Measurements from ENCODE around the gene GNPAT.

DNA sequence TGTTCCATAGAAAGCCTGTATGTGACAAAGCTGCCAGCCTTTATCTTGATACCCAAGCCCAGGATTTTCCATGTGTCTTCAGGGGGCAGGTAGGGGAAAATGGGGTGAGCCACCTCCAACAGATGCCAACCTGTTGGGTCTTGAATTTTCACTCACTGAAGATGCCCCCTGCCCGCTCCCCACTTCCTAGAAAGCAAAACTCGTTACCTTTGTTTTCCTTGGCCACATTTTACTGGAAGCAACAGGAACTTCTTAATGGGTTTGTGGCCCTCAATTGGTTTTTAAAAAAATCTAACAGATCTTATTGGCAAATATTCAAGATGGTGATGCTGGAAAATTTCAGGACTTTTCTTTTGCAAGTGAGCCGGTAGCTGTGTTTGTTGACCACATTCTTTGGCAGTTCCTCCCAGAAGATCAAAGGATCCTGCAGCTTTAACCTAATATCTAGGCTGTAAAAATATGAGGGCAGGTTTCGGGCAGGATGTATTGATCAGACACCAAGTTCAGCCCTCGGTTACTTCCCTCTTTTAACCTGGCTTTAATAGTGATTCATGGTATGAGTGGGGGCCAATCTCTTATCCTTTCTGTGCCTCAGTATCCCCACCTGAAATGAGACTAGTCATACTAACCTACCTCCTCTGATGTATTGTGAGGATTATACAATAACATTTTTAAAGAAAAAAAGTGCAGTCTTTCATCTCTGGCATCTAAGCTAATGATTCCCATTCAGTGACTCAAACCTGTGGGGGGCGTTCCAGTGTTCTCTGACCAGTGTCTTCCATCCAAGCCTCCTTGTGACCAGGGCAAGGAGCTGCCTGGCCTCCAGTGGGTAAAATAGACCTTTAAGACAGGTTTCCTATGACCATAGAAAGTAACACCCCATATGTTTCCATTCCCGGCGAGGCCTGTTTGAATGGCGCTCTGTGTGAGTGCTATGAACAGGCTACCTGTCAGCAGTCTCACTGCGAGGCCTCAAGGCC is 21.3 kb upstream of the GNPAT start:
- TF ChIP-seq POLR2A (IDR thresholded peaks at IDR 0.05; ENCODE audit: low read depth, low read length), result no peak
- TF ChIP-seq TAF1 (IDR thresholded peaks at IDR 0.05; ENCODE audit: borderline replicate concordance, low read depth, low read length), result no peak
- no peak for TF ChIP-seq POLR2AphosphoS5 (IDR thresholded peaks at IDR 0.05; ENCODE audit: low read depth, low read length)
